Hepatocyte (in vitro differentiated cells): Measurements from ENCODE around the gene PAN2. TPM values are rescaled to one million over a fixed set of nuclear protein-coding genes. Genes with fewer than 3 reads are reported as not detected.

Source experiments
- DNase-seq: peaks from one replicate; pipeline ENCODE4 v3.0.0-alpha.2; 2016; ENCODE audit warnings: low spot score
- H2AFZ ChIP-seq: fragments of 200-600 bp; sonication (generic); 2 replicates; pipeline ENCODE4 v1.6.0; 2016; ENCODE audit warnings: antibody characterized with exemption, mild to moderate bottlenecking
- H3K27ac ChIP-seq: fragments of 200-600 bp; sonication (generic); 2 replicates; pipeline ENCODE4 v1.5.1; 2016; ENCODE audit warnings: mild to moderate bottlenecking
- H3K27me3 ChIP-seq: fragments of 200-600 bp; sonication (generic); 2 replicates; pipeline ENCODE4 v1.6.1; 2016
- H3K36me3 ChIP-seq: fragments of 200-600 bp; sonication (generic); replicated peaks from 2 replicates; pipeline ENCODE4 v1.5.1; 2016; ENCODE audit warnings: low read depth; ENCODE audit not compliant: insufficient read depth
- H3K4me1 ChIP-seq: fragments of 200-600 bp; sonication (generic); 2 replicates; pipeline ENCODE4 v1.5.1; 2016; ENCODE audit warnings: mild to moderate bottlenecking, moderate library complexity; ENCODE audit not compliant: insufficient read depth
- H3K4me2 ChIP-seq: fragments of 200-600 bp; sonication (generic); 2 replicates; pipeline ENCODE4 v1.6.0; 2016
- H3K4me3 ChIP-seq: fragments of 200-600 bp; sonication (generic); 2 replicates; pipeline ENCODE4 v1.5.1; 2016; ENCODE audit warnings: mild to moderate bottlenecking
- H3K79me2 ChIP-seq: fragments of 200-600 bp; sonication (generic); 2 replicates; pipeline ENCODE4 v1.6.0; 2017; ENCODE audit warnings: mild to moderate bottlenecking
- H3K9me2 ChIP-seq: fragments of 200-600 bp; sonication (generic); replicated peaks from 2 replicates; pipeline ENCODE4 v1.6.0; 2017; ENCODE audit warnings: mild to moderate bottlenecking; ENCODE audit not compliant: insufficient read depth
- H3K9me3 ChIP-seq: fragments of 200-600 bp; sonication (generic); 2 replicates; pipeline ENCODE4 v1.5.1; 2016; ENCODE audit warnings: low read depth, mild to moderate bottlenecking
- H4K20me1 ChIP-seq: fragments of 200-600 bp; sonication (generic); 2 replicates; pipeline ENCODE4 v1.6.0; 2016; ENCODE audit warnings: mild to moderate bottlenecking; ENCODE audit not compliant: insufficient read depth, poor library complexity, severe bottlenecking
- EZH2 ChIP-seq: fragments of 200-600 bp; sonication (generic); IDR thresholded peaks from 2 replicates; pipeline ENCODE4 v1.6.1; 2016; ENCODE audit warnings: antibody characterized with exemption, mild to moderate bottlenecking, borderline replicate concordance
- EZH2phosphoT487 ChIP-seq: fragments of 200-600 bp; sonication (generic); IDR thresholded peaks from one replicate; pipeline ENCODE4 v1.6.1; 2018; ENCODE audit warnings: antibody characterized with exemption, mild to moderate bottlenecking, low read depth, moderate library complexity; ENCODE audit not compliant: unreplicated experiment, severe bottlenecking
- WGBS: methylation state at CpG from one replicate; pipeline ENCODE4 v1.1.6; 2016; ENCODE audit warnings: low lambda C conversion rate; ENCODE audit errors: missing lambda C conversion rate; 5-methylcytosine and 5-hydroxymethylcytosine counted together
- polyA plus RNA-seq: library from polyadenylated mRNA; unstranded; fragments of >200 nt; fragmentation: Nextera tagmentation; extraction: Ambion mirVana; gene quantifications from 2 replicates; pipeline ENCODE4 v1.2.1, GENCODE V29; 2016
- total RNA-seq: library from RNA; depleted of rRNA; stranded (reverse); fragments of >200 nt; gene quantifications from 2 replicates; pipeline ENCODE4 v1.2.3, GENCODE V29; 2014
- TF ChIP-seq, protein P1 (sequence below): fragments of 200-600 bp; sonication (generic); IDR thresholded peaks from 2 replicates; pipeline ENCODE4 v1.5.1; 2016; ENCODE audit warnings: antibody characterized with exemption, mild to moderate bottlenecking; ENCODE audit not compliant: poor library complexity

PAN2 gene
- total and polyA plus RNA-seq, 2 experiments from 2014 or later: 23.6 to 29.4 TPM

DNA sequence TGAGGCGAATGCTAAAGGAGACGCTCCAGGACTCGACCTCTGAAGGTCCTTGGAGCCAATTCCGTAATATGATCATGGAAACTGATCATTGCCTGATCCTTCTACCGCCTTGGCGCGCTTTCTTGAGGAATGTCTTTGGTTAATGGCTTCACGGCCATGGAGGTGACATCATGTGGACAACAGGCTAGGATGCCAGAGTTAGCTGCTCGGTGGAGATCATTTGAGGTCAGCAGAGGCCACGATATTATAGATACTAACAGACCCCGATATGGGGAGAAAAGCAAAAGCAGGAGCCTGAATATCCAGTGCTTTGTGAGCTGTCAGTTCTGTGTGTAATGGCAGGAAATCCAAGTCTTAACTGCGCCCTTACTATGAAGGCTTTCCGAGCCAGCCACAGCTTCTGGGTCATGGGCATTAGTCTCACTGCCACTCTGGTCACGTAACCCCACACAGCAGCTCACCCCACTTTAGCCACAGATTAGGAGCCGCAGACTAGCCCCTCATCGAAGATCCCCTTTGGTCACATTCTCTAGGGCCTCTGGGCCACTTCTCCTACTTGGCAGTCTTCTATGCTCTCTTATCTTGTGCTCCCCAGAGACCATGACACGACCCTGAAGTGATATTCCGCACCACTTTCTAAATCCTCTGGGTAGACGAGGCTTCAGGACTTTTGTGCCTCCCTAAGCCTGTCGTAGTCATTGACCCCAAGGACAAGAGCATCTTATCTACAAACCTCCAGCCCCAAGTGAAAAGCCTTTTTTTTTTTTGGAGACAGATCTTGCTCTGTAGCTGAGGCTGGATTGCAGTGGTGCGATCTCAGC, 32.9 kb downstream of the PAN2 start:
- peak overlapping the region; percentile 7 for H3K4me3 ChIP-seq
- peak overlapping the region; percentile 73 for H3K4me2 ChIP-seq
- no peaks in the 10 kb centered on the region for H3K27me3 ChIP-seq
- no peak for DNase-seq
- peak overlapping the region; percentile 88 for H3K27ac ChIP-seq
- TF ChIP-seq, protein P1, sequence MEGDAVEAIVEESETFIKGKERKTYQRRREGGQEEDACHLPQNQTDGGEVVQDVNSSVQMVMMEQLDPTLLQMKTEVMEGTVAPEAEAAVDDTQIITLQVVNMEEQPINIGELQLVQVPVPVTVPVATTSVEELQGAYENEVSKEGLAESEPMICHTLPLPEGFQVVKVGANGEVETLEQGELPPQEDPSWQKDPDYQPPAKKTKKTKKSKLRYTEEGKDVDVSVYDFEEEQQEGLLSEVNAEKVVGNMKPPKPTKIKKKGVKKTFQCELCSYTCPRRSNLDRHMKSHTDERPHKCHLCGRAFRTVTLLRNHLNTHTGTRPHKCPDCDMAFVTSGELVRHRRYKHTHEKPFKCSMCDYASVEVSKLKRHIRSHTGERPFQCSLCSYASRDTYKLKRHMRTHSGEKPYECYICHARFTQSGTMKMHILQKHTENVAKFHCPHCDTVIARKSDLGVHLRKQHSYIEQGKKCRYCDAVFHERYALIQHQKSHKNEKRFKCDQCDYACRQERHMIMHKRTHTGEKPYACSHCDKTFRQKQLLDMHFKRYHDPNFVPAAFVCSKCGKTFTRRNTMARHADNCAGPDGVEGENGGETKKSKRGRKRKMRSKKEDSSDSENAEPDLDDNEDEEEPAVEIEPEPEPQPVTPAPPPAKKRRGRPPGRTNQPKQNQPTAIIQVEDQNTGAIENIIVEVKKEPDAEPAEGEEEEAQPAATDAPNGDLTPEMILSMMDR: no peak
- TF ChIP-seq EZH2 (no peak), EZH2phosphoT487 (no peak)
- H3K9me2 ChIP-seq: no peaks in the 10 kb centered on the region
- peak overlapping the region; percentile 54 for H2AFZ ChIP-seq
- WGBS: 48% methylated on average over 21 of the region's 21 CpGs
- no peaks in the 10 kb centered on the region for H3K36me3 ChIP-seq
- H3K4me1 ChIP-seq: peaks cover 17% of the 10 kb centered on the region
- H3K79me2 ChIP-seq: peaks cover 40% of the 10 kb centered on the region
- H3K9me3 ChIP-seq: no peaks in the 10 kb centered on the region
- H4K20me1 ChIP-seq: peaks cover 10% of the 10 kb centered on the region

DNA sequence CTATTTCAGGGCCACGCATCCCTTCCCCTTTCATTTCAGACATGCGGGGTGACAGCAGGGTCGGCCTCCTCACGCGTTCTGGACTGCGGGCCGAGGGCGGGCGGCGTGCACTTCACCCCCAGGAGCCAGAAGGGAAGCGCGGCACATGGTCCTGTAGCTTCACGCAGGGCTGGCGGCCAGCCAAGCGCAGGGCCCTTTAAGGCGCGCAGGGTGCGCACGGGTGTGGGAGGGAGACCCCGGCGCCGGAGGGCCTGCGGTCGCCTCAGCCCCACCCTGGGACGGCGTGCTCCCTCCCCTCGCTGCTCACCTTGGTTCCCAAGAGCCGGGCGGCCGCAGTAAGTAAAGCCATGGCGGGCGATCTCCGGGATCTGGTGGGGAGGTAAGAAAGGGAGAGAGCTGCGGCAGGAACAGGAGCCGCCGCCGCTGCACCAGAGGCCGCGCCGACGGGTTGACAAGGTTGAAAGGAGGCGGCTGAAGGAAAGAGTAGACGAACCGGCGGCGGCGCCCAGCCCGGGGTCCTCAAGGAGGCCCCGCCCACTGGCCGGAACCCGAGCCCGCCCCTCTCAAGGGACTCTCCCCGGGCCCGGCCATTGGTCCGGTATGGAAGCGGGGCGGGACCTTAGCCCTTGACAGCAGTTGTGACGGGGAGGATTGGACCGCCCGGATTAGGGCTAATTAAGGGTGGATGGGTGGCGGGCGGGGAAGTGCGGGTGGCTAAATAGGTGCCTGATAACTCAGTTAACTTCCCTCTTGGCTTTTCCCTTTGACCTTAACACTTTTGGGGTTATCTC, 33.8 kb downstream of the PAN2 start, which contains the start of gene CS:
CS (minus strand) TSS at position 478 of the 791 bp plus-strand sequence; CDS start at position 349, 129 bp downstream.
- Histone ChIP-seq H3K79me2 (peaks cover 47% of the 10 kb centered on the region), H3K36me3 (no peaks in the 10 kb centered on the region), H3K4me3 (peak within 1 kb of the TSS; percentile 63), H3K27me3 (no peaks in the 10 kb centered on the region), H2AFZ (peak within 1 kb of the TSS; percentile 54), H3K4me1 (peaks cover 17% of the 10 kb centered on the region), H3K9me2 (no peaks in the 10 kb centered on the region), H3K9me3 (no peaks in the 10 kb centered on the region), H4K20me1 (peaks cover 11% of the 10 kb centered on the region), H3K27ac (peak within 1 kb of the TSS; percentile 94), H3K4me2 (peak within 1 kb of the TSS; percentile 90)
- peak; percentile 100 for DNase-seq
- WGBS: 1% methylated on average over 50 of the region's 63 CpGs
- TF ChIP-seq, protein P1: no peak
- no peak for TF ChIP-seq EZH2
- TF ChIP-seq EZH2phosphoT487: no peak

DNA sequence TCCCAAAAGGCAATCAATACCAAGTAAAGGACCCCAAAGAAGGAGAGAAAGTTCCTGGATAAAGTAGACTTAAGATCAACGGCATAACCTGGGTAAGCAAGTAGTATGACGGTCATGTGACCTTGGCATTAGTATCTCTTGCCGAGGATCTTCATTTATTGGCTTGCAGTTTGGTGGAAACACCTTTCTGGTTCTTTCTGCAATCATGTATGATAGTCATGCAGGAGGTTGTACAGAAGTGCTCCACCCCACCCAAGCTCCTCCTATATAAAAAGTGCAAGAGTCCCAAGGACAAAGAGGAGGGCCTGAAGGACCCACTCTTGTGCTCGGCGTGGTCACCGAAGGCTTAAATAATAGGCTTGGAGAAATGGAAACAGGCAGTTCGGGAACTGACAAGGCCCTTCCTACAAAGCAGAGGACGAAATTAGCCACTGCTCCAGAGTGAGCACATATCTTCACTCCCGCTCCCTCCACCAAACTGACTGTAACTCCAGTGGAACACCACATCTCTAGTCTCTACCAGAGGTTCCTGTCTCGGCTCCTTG, 34.4 kb downstream of the PAN2 start:
- Histone ChIP-seq H3K4me1 (peaks cover 17% of the 10 kb centered on the region), H3K4me3 (peak overlapping the region; percentile 63), H3K79me2 (peaks cover 53% of the 10 kb centered on the region), H3K27me3 (no peaks in the 10 kb centered on the region), H3K27ac (peak overlapping the region; percentile 94), H3K4me2 (peak overlapping the region; percentile 90), H3K9me2 (no peaks in the 10 kb centered on the region), H3K9me3 (no peaks in the 10 kb centered on the region), H4K20me1 (peaks cover 15% of the 10 kb centered on the region), H2AFZ (peak overlapping the region; percentile 42), H3K36me3 (no peaks in the 10 kb centered on the region)
- DNase-seq: peak; percentile 32
- TF ChIP-seq, protein P1: no peak
- TF ChIP-seq EZH2phosphoT487 (no peak), EZH2 (no peak)
- 3% methylated on average over 10 of the region's 10 CpGs for WGBS
